ENCODE results near the gene FLOT2.

- TF ChIP-seq CTCF (IDR thresholded peaks at IDR 0.05): no peak
- no peak for TF ChIP-seq EZH2 (IDR thresholded peaks at IDR 0.05; ENCODE audit: borderline replicate concordance, insufficient read depth, low read depth, low read length, poor library complexity, severe bottlenecking)
Measured at GRCh38 chr17:28865946-28866752, 31.4 kb downstream of the FLOT2 start.

All from B cell (primary cell).